ENCODE data around the gene FRAT2.

Gene FRAT2, protein sequence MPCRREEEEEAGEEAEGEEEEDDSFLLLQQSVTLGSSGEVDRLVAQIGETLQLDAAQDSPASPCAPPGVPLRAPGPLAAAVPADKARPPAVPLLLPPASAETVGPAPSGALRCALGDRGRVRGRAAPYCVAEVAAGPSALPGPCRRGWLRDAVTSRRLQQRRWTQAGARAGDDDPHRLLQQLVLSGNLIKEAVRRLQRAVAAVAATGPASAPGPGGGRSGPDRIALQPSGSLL

DNA sequence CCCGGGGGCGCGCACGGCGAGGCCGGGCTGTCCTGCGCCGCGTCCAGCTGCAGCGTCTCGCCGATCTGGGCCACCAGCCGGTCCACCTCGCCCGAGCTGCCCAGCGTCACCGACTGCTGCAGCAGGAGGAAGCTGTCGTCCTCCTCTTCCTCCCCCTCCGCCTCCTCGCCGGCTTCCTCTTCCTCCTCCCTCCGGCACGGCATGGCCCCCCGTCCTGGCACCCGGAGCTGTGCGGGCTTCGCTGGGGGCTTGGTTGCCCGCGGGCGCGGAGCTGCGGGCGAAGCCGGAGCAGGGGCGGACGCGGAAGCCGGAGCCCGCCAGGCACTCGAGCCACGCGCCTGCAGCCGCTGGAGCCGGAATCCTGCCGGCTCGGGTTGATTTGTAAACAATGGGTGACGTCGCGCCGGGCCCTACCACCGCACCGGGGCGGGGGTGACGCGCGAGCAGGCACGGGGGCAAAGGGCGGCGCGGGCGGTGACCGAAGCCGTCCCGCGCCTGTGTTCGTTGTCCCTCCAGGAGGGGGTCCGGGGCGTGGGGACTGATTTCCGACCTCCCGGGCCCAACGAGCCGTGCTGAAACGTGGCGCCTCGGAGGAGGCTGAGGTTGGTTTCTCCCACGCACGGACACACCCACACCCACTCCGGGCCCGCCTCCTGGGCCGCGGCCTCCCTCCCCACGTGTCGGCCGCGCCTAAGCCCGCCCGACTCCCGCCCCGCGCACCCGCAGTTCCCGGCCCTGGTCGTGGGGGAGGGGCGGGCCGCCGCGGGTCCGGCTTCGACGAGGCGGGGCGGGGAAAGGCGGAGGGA, at the start of gene FRAT2:
Gene FRAT2 (minus strand): TSS at position 360 of the 806 bp plus-strand sequence. CDS start 157 bp downstream, at position 203.
- peaks cover 34% of the 10 kb centered on the region for H3K4me1 ChIP-seq (ENCODE audit: control insufficient read depth, insufficient read depth, low read length)

DNA sequence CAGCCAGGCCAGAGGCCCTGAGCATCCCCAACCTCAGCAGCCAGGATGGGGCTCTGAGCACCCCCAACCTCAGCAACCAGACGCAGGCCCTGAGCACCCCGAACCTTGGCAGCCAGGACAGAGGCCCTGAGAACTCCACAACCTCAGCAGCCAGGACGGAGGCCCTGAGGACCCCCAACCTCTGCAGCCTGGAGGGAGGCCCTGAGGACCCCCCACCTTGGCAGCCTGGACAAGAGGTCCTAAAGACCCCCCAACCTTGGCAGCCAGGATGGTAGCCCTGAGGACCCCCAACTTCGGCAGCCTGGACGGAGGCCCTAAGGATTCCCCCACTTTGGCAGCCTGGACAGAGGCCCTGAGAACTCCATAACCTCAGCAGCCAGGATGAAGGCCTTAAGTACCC, 49.6 kb upstream of the FRAT2 start:
- H3K9me3 ChIP-seq (ENCODE audit: control insufficient read depth, insufficient read depth, low read length) = no peaks in the 10 kb centered on the region
- H3K4me1 ChIP-seq (ENCODE audit: control insufficient read depth, insufficient read depth, low read length) = no peaks in the 10 kb centered on the region
- peaks cover 93% of the 10 kb centered on the region for H3K36me3 ChIP-seq (ENCODE audit: control insufficient read depth, insufficient read depth, low read length)
- no peak overlapping the region for H3K9ac ChIP-seq (ENCODE audit: low read depth, low read length)
- no peak overlapping the region for H3K27ac ChIP-seq (ENCODE audit: low read depth, low read length)
- H3K27me3 ChIP-seq (ENCODE audit: control insufficient read depth, insufficient read depth, low read length) = no peaks in the 10 kb centered on the region
- H3K4me3 ChIP-seq (ENCODE audit: low read depth, low read length) = no peak overlapping the region

More for the DNA sequence above, at the start of gene FRAT2:
- H3K4me3 ChIP-seq (ENCODE audit: low read depth, low read length) = peak within 1 kb of the TSS; percentile 93
- no peaks in the 10 kb centered on the region for H3K27me3 ChIP-seq (ENCODE audit: control insufficient read depth, insufficient read depth, low read length)
- peak within 1 kb of the TSS; percentile 95 for H3K27ac ChIP-seq (ENCODE audit: low read depth, low read length)
- peaks cover 20% of the 10 kb centered on the region for H3K36me3 ChIP-seq (ENCODE audit: control insufficient read depth, insufficient read depth, low read length)
- H3K9me3 ChIP-seq (ENCODE audit: control insufficient read depth, insufficient read depth, low read length) = no peaks in the 10 kb centered on the region
- H3K9ac ChIP-seq (ENCODE audit: low read depth, low read length) = peak within 1 kb of the TSS; percentile 97

DNA sequence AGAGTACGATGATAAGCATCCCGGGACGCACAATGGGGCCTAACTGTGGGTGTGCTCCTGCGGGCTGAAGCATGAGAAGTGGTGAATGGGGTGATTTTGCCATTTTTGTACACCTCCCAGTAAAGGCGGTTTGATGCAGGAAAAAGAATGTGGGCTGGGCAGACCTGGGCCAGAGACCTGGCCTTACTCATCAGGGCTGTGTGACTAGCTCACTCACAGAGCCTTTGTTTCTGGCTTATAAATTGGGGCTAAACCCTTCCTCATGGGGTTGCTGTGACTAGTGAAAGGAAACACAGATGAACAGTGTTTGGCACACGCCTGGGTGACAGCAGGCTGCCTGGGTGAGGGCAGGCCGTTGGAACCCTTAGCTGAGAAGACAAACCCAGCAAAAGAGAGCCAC, 48.6 kb upstream of the FRAT2 start:
- no peaks in the 10 kb centered on the region for H3K27me3 ChIP-seq (ENCODE audit: control insufficient read depth, insufficient read depth, low read length)
- H3K27ac ChIP-seq (ENCODE audit: low read depth, low read length) = no peak overlapping the region
- no peak overlapping the region for H3K4me3 ChIP-seq (ENCODE audit: low read depth, low read length)
- H3K36me3 ChIP-seq (ENCODE audit: control insufficient read depth, insufficient read depth, low read length) = peaks cover 92% of the 10 kb centered on the region
- H3K9me3 ChIP-seq (ENCODE audit: control insufficient read depth, insufficient read depth, low read length) = no peaks in the 10 kb centered on the region
- H3K9ac ChIP-seq (ENCODE audit: low read depth, low read length) = no peak overlapping the region
- H3K4me1 ChIP-seq (ENCODE audit: control insufficient read depth, insufficient read depth, low read length) = no peaks in the 10 kb centered on the region

DNA sequence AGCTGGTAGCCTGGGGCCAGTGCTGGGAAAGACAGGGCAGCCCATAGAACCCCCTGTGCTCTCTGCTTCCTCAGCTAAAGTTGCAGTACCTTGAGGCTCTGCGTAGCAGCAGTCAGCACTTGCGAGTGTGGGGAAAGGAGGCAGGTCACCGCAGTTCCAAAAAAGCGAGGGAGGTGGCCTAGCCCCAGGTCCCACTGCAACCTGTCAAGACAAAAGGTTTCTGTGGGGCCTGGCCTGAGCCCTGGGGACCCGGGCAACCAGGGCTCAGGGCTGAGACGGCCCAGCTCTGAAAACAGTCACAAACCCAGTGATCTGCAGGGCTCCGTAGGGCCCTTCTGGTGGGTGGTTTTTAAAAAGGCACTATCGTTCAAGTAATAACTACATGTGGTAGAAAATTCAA, 47.1 kb upstream of the FRAT2 start:
- H3K9me3 ChIP-seq (ENCODE audit: control insufficient read depth, insufficient read depth, low read length) = no peaks in the 10 kb centered on the region
- H3K36me3 ChIP-seq (ENCODE audit: control insufficient read depth, insufficient read depth, low read length) = peaks cover 93% of the 10 kb centered on the region
- no peaks in the 10 kb centered on the region for H3K27me3 ChIP-seq (ENCODE audit: control insufficient read depth, insufficient read depth, low read length)
- H3K27ac ChIP-seq (ENCODE audit: low read depth, low read length) = no peak overlapping the region
- H3K4me3 ChIP-seq (ENCODE audit: low read depth, low read length) = no peak overlapping the region
- H3K4me1 ChIP-seq (ENCODE audit: control insufficient read depth, insufficient read depth, low read length) = no peaks in the 10 kb centered on the region
- no peak overlapping the region for H3K9ac ChIP-seq (ENCODE audit: low read depth, low read length)

DNA sequence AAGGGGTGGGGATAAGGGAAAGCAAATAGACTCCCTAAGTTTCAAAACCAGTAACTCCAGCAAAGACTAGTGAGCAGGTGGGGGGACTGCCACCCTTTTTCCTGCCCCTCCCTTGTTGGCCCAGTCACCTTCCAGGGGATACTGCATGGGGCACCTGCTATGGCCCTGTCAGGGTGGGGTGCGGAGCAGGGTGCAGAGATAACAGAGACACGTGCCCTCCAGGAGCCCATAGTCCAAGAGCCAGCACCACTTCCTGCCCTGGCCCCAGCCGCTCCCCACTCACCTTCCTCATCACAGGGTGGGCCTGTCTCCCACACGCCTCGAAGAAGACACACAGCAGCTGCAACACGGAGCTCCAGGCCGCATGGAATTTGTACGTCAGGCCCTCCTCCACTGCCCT, 46.0 kb upstream of the FRAT2 start:
- H3K9ac ChIP-seq (ENCODE audit: low read depth, low read length) = no peak overlapping the region
- peaks cover 91% of the 10 kb centered on the region for H3K36me3 ChIP-seq (ENCODE audit: control insufficient read depth, insufficient read depth, low read length)
- no peaks in the 10 kb centered on the region for H3K9me3 ChIP-seq (ENCODE audit: control insufficient read depth, insufficient read depth, low read length)
- H3K27ac ChIP-seq (ENCODE audit: low read depth, low read length) = no peak overlapping the region
- H3K4me1 ChIP-seq (ENCODE audit: control insufficient read depth, insufficient read depth, low read length) = no peaks in the 10 kb centered on the region
- no peaks in the 10 kb centered on the region for H3K27me3 ChIP-seq (ENCODE audit: control insufficient read depth, insufficient read depth, low read length)
- no peak overlapping the region for H3K4me3 ChIP-seq (ENCODE audit: low read depth, low read length)

DNA sequence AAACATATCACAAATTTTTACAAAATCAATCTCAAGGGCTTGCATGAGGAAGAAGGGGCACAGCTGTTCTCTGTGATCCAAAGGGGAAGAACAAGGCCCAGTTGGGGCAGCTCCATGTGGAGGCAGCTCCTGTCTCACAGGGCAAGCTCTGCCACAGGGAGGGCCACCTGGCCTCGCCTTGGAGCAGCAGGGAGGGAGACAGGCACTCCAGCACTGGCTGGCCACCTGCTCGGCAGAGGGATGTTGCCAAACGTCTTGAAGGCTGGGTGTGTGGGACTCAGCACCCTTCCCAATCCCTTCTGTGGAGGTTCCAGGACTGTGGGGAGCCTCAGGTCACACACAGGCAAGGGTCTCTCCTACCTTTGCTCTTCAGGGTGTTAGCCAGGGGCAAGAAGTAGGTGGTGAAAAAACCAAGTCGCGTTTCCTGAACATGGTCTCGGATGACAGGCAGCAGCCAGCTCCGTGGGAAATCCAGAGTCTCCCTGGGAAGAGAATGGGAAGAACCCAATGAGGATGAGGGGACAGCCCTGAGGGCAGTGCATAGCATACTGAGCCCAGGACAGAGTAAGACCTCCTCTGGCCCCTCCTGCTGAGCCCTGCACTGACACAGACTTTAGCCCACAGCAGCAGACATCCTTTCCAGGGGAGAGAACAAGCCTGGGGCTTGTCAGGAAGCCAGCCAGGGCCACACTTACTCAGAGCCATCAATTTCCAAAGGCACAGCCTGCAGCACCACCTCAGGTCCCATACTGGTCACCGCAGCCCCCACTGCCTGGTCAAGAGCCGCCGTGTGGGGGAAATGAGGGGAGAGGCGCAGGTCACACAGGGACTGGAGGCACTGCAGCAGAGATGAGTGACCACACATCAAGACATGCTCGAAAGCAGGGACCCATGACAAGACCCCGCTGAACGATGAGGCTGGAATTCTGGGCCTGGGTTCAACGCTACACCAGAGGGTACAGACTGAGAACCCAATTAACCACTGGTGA, 44.7 kb upstream of the FRAT2 start:
- Histone ChIP-seq H3K4me3 (ENCODE audit: low read depth, low read length) (no peak overlapping the region), H3K9ac (ENCODE audit: low read depth, low read length) (no peak overlapping the region), H3K27ac (ENCODE audit: low read depth, low read length) (no peak overlapping the region), H3K4me1 (ENCODE audit: control insufficient read depth, insufficient read depth, low read length) (no peaks in the 10 kb centered on the region), H3K36me3 (ENCODE audit: control insufficient read depth, insufficient read depth, low read length) (peaks cover 91% of the 10 kb centered on the region), H3K27me3 (ENCODE audit: control insufficient read depth, insufficient read depth, low read length) (no peaks in the 10 kb centered on the region), H3K9me3 (ENCODE audit: control insufficient read depth, insufficient read depth, low read length) (no peaks in the 10 kb centered on the region)

DNA sequence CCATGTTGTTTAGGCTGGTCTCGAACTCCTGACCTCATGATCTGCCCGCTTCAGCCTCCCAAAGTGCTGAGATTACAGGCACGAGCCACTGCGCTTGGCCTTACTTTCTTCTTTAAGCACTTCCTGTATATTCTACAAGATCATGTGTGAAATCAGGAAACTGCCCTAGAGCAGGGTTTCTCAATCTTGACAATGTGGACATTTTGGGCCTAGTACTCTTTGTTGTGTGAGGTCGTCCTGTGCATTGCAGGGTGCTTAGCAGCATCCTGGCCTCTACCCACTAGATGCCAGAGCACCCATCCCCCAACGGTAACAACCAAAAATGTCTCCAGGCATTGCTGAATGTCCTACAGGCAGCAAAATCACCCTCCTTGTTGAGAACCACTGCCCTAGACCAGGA, 41.9 kb upstream of the FRAT2 start:
- no peak overlapping the region for H3K9ac ChIP-seq (ENCODE audit: low read depth, low read length)
- peaks cover 93% of the 10 kb centered on the region for H3K36me3 ChIP-seq (ENCODE audit: control insufficient read depth, insufficient read depth, low read length)
- no peaks in the 10 kb centered on the region for H3K9me3 ChIP-seq (ENCODE audit: control insufficient read depth, insufficient read depth, low read length)
- H3K27me3 ChIP-seq (ENCODE audit: control insufficient read depth, insufficient read depth, low read length) = no peaks in the 10 kb centered on the region
- H3K27ac ChIP-seq (ENCODE audit: low read depth, low read length) = no peak overlapping the region
- no peaks in the 10 kb centered on the region for H3K4me1 ChIP-seq (ENCODE audit: control insufficient read depth, insufficient read depth, low read length)
- H3K4me3 ChIP-seq (ENCODE audit: low read depth, low read length) = no peak overlapping the region

DNA sequence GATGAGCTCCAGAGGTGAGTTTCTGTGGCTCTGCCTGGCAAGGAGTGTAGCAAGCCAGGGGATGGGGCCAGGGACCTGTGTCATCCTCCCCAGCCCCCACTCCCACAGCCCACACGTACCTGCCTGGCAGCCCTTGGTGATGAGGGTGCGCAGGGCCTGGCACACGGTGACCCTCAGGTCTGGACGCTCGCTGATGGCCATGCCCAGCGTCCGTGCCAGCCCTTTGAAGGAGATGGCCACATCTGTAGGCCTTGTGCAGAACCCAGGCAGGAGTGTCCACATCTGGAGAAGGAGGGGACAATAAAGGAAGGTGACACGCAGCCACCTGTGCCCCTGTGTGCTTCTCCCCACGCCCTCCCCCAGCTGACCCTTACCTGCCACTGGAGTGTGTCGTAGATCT, 38.9 kb upstream of the FRAT2 start:
- Histone ChIP-seq H3K9ac (ENCODE audit: low read depth, low read length) (no peak overlapping the region), H3K9me3 (ENCODE audit: control insufficient read depth, insufficient read depth, low read length) (no peaks in the 10 kb centered on the region), H3K27me3 (ENCODE audit: control insufficient read depth, insufficient read depth, low read length) (no peaks in the 10 kb centered on the region), H3K4me3 (ENCODE audit: low read depth, low read length) (no peak overlapping the region), H3K36me3 (ENCODE audit: control insufficient read depth, insufficient read depth, low read length) (peaks cover 95% of the 10 kb centered on the region), H3K4me1 (ENCODE audit: control insufficient read depth, insufficient read depth, low read length) (no peaks in the 10 kb centered on the region), H3K27ac (ENCODE audit: low read depth, low read length) (no peak overlapping the region)

DNA sequence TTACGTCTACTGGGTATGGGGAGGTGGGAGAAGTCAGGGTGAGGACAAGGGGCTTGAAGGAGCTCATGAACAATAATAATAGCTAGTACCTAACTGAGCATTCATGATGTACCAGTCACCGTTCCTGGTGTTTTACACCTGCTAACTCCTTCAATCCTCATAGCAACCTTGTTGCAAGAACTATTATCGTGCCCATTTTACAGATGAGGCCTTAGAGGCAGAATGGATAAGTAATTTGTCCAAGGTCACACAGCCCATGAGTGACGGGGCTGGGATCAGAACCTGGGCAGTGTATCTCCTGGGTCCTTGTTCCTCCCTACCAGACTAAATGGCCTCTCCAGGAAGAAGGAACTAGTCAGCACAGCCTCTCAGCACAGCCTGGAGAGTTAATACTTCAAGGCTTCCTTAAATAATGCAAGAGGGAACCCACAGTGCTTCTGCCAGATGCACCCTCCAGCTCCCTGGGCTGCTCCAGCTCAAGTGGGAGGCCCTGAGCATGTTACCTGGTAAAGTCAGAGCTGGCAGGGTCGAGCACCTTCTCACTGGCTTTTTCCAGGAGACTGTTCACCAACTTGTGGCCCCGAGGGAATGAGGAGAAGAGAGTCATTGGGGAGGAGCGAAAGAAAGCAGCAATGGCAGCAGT, 37.8 kb upstream of the FRAT2 start:
- Histone ChIP-seq H3K36me3 (ENCODE audit: control insufficient read depth, insufficient read depth, low read length) (peaks cover 88% of the 10 kb centered on the region), H3K9ac (ENCODE audit: low read depth, low read length) (no peak overlapping the region), H3K9me3 (ENCODE audit: control insufficient read depth, insufficient read depth, low read length) (no peaks in the 10 kb centered on the region), H3K27me3 (ENCODE audit: control insufficient read depth, insufficient read depth, low read length) (no peaks in the 10 kb centered on the region), H3K4me3 (ENCODE audit: low read depth, low read length) (no peak overlapping the region), H3K4me1 (ENCODE audit: control insufficient read depth, insufficient read depth, low read length) (no peaks in the 10 kb centered on the region), H3K27ac (ENCODE audit: low read depth, low read length) (no peak overlapping the region)

DNA sequence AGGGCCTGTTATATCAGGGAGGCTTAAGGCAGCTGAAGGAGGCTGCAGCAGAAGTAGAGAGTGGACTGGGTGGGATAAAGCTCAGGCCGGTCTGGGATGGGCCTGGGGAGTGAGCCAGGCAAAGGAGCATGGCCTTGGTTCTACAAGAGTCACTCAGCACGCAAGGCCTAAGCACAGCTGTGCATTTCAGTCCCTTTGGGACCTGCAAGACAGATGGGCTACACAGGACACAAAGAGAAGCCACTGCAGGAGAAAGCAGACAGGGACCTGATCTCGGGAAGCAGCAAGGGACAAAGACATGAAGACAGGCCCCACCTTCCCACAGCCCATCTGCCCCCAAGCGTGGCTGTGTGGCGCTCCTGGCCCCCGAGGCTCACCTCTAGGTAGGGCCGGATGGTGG, 37.2 kb upstream of the FRAT2 start:
- Histone ChIP-seq H3K4me1 (ENCODE audit: control insufficient read depth, insufficient read depth, low read length) (no peaks in the 10 kb centered on the region), H3K9ac (ENCODE audit: low read depth, low read length) (no peak overlapping the region), H3K27me3 (ENCODE audit: control insufficient read depth, insufficient read depth, low read length) (no peaks in the 10 kb centered on the region)

More for the DNA sequence above, 37.2 kb upstream of the FRAT2 start:
- peaks cover 89% of the 10 kb centered on the region for H3K36me3 ChIP-seq (ENCODE audit: control insufficient read depth, insufficient read depth, low read length)
- H3K9me3 ChIP-seq (ENCODE audit: control insufficient read depth, insufficient read depth, low read length) = no peaks in the 10 kb centered on the region
- no peak overlapping the region for H3K27ac ChIP-seq (ENCODE audit: low read depth, low read length)
- no peak overlapping the region for H3K4me3 ChIP-seq (ENCODE audit: low read depth, low read length)
